SK-N-SH (cell line): ENCODE results near the gene ZNF541. TPM values are rescaled to one million over a fixed set of nuclear protein-coding genes. Genes with fewer than 3 reads are reported as not detected.

Experiments
- CTCF ChIA-PET: fragments of 300-600, 350-600 bp; formaldehyde crosslinking; extraction: SDS; loops from one replicate; lab custom pipeline; 2021; lab: Yijun Ruan, JAX
- POLR2A ChIA-PET: fragments of 350-600 bp; sonication (Branson Sonifier 250); formaldehyde crosslinking; extraction: SDS; loops from one replicate; lab custom pipeline; 2020; ENCODE audit warnings: antibody characterized with exemption, inconsistent platforms; lab: Yijun Ruan, JAX
- DNase-seq: peaks from one replicate; pipeline ENCODE4 v3.0.0; 2012
- H2AFZ ChIP-seq: fragments of 200-600 bp; sonication (generic); 2 replicates; pipeline ENCODE4 v1.8.1; 2016; ENCODE audit warnings: antibody characterized with exemption, mild to moderate bottlenecking, low read depth
- H3F3A ChIP-seq: fragments of 200-600 bp; sonication (generic); replicated peaks from 2 replicates; pipeline ENCODE3; 2016; ENCODE audit warnings: antibody characterized with exemption, mild to moderate bottlenecking; ENCODE audit not compliant: insufficient read depth
- H3K27ac ChIP-seq, 2 experiments: fragments of 200-500 bp in 1 of 2; fragments of 200-600 bp in 1 of 2; sonication (Bioruptor generic) in 1 of 2; sonication (generic), shearing (Covaris generic) in 1 of 2; 2 replicates each; pipeline versions ENCODE4 v1.5.1 to v1.6.1; 2014 to 2016; ENCODE audit warnings: low read depth in 2 of 2, inconsistent platforms in 1 of 2, low read length in 1 of 2, mild to moderate bottlenecking in 1 of 2, mixed read lengths in 1 of 2
- H3K27me3 ChIP-seq: fragments of 200-600 bp; sonication (generic), shearing (Covaris generic); 2 replicates; pipeline ENCODE4 v1.6.1; 2016; ENCODE audit warnings: mixed run types; ENCODE audit not compliant: insufficient read depth
- H3K36me3 ChIP-seq, 2 experiments: fragments of 200-500 bp in 1 of 2; fragments of 200-600 bp in 1 of 2; sonication (Bioruptor generic) in 1 of 2; sonication (generic) in 1 of 2; replicated peaks in 1 of 2; 2 replicates each; pipeline versions ENCODE3 to v1.5.1; 2014 to 2016; ENCODE audit warnings: low read length in 1 of 2, mild to moderate bottlenecking in 1 of 2; ENCODE audit not compliant: insufficient read depth in 2 of 2, control insufficient read depth in 1 of 2
- H3K4me1 ChIP-seq, 2 experiments: fragments of 200-500 bp in 1 of 2; fragments of 200-600 bp in 1 of 2; sonication (Bioruptor generic) in 1 of 2; sonication (generic), shearing (Covaris generic) in 1 of 2; 2 replicates each; pipeline versions ENCODE4 v1.5.1 to v1.6.1; 2014 to 2016; ENCODE audit warnings: low read depth in 1 of 2, low read length in 1 of 2, mixed run types in 1 of 2; ENCODE audit not compliant: insufficient read depth in 2 of 2, control insufficient read depth in 1 of 2
- H3K4me2 ChIP-seq: fragments of 200-600 bp; sonication (generic), shearing (Covaris generic); 2 replicates; pipeline ENCODE4 v1.6.1; 2017; ENCODE audit warnings: mixed run types
- H3K4me3 ChIP-seq, 2 experiments: fragments of 200-500 bp in 1 of 2; fragments of 200-600 bp in 1 of 2; sonication (Bioruptor generic) in 1 of 2; sonication (generic), shearing (Covaris generic) in 1 of 2; 2 replicates each; pipeline versions ENCODE4 v1.5.1 to v1.8.1; 2014 to 2016; ENCODE audit warnings: low read depth in 2 of 2, inconsistent platforms in 1 of 2, low read length in 1 of 2, mild to moderate bottlenecking in 1 of 2, mixed read lengths in 1 of 2, moderate library complexity in 1 of 2
- H3K79me2 ChIP-seq: fragments of 200-600 bp; sonication (generic); 2 replicates; pipeline ENCODE4 v1.8.1; 2017; ENCODE audit warnings: mild to moderate bottlenecking; ENCODE audit not compliant: insufficient read depth
- H3K9ac ChIP-seq: fragments of 200-600 bp; sonication (generic); 2 replicates; pipeline ENCODE4 v1.6.1; 2017; ENCODE audit warnings: mixed run types
- H3K9me2 ChIP-seq: fragments of 200-600 bp; sonication (generic); 2 replicates; pipeline ENCODE4 v1.6.1; 2017; ENCODE audit warnings: mixed run types
- H3K9me3 ChIP-seq: fragments of 200-600 bp; sonication (generic); 2 replicates; pipeline ENCODE4 v1.6.1; 2017; ENCODE audit warnings: mixed run types, mild to moderate bottlenecking, moderate library complexity
- H4K20me1 ChIP-seq: fragments of 200-600 bp; sonication (generic); 2 replicates; pipeline ENCODE4 v1.6.1; 2017; ENCODE audit warnings: mild to moderate bottlenecking, mixed run types; ENCODE audit not compliant: insufficient read depth
- CHD2 ChIP-seq: fragments of 150-350 bp; IDR thresholded peaks from 2 replicates; pipeline ENCODE4 v1.6.1; 2018; ENCODE audit warnings: low read length; ENCODE audit not compliant: partially characterized antibody
- FOSL2 ChIP-seq: IDR thresholded peaks from 2 replicates; pipeline ENCODE4 v1.4.0; 2012; ENCODE audit warnings: low read depth, mild to moderate bottlenecking, moderate library complexity, borderline replicate concordance
- IRF3 ChIP-seq: fragments of 150-350 bp; IDR thresholded peaks from 2 replicates; pipeline ENCODE4 v1.6.1; 2016; ENCODE audit warnings: mild to moderate bottlenecking, low read depth, low read length
- JUND ChIP-seq: IDR thresholded peaks from 2 replicates; pipeline ENCODE4 v1.4.0; 2012
- MXI1 ChIP-seq: IDR thresholded peaks from 2 replicates; pipeline ENCODE4 v1.6.1; 2012; ENCODE audit warnings: mild to moderate bottlenecking, low read depth, low read length, improper control_type of control experiment
- REST ChIP-seq: IDR thresholded peaks from 2 replicates; pipeline ENCODE4 v1.6.1; 2012; ENCODE audit warnings: mild to moderate bottlenecking, low read depth, low read length, moderate library complexity
- SIN3A ChIP-seq: IDR thresholded peaks from 2 replicates; pipeline ENCODE4 v1.6.1; 2012; ENCODE audit warnings: low read depth, mild to moderate bottlenecking, low read length, moderate library complexity, borderline replicate concordance
- WGBS: methylation state at CpG from one replicate; pipeline ENCODE4 v1.1.6; 2017; ENCODE audit warnings: low lambda C conversion rate; 5-methylcytosine and 5-hydroxymethylcytosine counted together
- polyA plus RNA-seq, 3 experiments: library from polyadenylated mRNA; depleted of rRNA; stranded (reverse); fragments of >200 nt; gene quantifications; 2 replicates each; pipeline ENCODE4 v1.2.3, GENCODE V29; 2012
- TF ChIP-seq, protein P1 (sequence below): IDR thresholded peaks from 2 replicates; pipeline ENCODE4 v1.4.0; 2012; ENCODE audit warnings: low read depth, borderline replicate concordance
- TF ChIP-seq, protein P2 (sequence below): IDR thresholded peaks from 2 replicates; pipeline ENCODE4 v1.4.0; 2012; ENCODE audit warnings: low read depth, borderline replicate concordance

ZNF541 gene
- polyA plus RNA-seq, 1 of the 3 experiments (the other 2 are of a cell fraction), result 0.08 TPM

DNA sequence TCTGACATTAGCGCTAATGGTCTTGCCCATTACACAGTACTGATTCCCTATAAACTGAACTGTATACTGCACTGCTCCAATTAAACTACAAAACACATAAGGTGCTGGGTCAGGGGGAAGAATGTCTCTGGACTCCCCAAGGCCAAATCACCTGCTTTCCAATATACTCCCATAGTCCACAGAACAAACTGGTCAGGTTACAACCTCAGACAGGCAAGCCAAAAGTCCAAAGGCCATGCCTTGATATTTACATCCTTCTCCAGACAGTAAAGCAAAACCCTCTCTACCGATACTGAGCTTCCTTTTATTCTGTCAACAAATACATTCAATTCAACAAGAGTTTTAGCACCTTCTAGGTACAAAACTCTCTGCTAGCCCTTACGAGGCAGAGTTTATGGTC lies 8.9 kb downstream of the ZNF541 start:
- DNase-seq, result no peak
- Histone ChIP-seq H3K9ac (no peak overlapping the region), H2AFZ (no peak overlapping the region), H3K9me3 (no peaks in the 10 kb centered on the region), H4K20me1 (no peaks in the 10 kb centered on the region), H3F3A (no peaks in the 10 kb centered on the region), H3K4me1 (no peaks in the 10 kb centered on the region), H3K4me2 (no peak overlapping the region), H3K9me2 (no peaks in the 10 kb centered on the region), H3K27ac (no peak overlapping the region), H3K79me2 (no peaks in the 10 kb centered on the region), H3K4me3 (no peak overlapping the region), H3K27me3 (no peaks in the 10 kb centered on the region), H3K36me3 (no peaks in the 10 kb centered on the region)
- WGBS, result 78% methylated on average over 3 of the region's 3 CpGs
- ChIA-PET CTCF (no interaction called here), POLR2A (no interaction called here)
- TF ChIP-seq SIN3A (no peak), JUND (no peak), REST (no peak), CHD2 (no peak), IRF3 (no peak), FOSL2 (no peak), MXI1 (no peak)
- TF ChIP-seq, protein P1, sequence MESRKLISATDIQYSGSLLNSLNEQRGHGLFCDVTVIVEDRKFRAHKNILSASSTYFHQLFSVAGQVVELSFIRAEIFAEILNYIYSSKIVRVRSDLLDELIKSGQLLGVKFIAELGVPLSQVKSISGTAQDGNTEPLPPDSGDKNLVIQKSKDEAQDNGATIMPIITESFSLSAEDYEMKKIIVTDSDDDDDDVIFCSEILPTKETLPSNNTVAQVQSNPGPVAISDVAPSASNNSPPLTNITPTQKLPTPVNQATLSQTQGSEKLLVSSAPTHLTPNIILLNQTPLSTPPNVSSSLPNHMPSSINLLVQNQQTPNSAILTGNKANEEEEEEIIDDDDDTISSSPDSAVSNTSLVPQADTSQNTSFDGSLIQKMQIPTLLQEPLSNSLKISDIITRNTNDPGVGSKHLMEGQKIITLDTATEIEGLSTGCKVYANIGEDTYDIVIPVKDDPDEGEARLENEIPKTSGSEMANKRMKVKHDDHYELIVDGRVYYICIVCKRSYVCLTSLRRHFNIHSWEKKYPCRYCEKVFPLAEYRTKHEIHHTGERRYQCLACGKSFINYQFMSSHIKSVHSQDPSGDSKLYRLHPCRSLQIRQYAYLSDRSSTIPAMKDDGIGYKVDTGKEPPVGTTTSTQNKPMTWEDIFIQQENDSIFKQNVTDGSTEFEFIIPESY, result no peak
- TF ChIP-seq, protein P2, sequence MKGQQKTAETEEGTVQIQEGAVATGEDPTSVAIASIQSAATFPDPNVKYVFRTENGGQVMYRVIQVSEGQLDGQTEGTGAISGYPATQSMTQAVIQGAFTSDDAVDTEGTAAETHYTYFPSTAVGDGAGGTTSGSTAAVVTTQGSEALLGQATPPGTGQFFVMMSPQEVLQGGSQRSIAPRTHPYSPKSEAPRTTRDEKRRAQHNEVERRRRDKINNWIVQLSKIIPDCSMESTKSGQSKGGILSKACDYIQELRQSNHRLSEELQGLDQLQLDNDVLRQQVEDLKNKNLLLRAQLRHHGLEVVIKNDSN, result no peak
